ENCODE measurements around the gene PNPLA6. TPM values are rescaled to one million over a fixed set of nuclear protein-coding genes. Genes with fewer than 3 reads are reported as not detected.

The PNPLA6 gene
- polyA plus RNA-seq, 1 of the 3 experiments (the other 2 are of a cell fraction), result 90.5 TPM

- no peaks in the 10 kb centered on the region for H3K9me3 ChIP-seq
- CTCF ChIA-PET, result interaction anchor here (1.2 to 1.7 kb wide), 2 partner anchors 22 to 192 kb away, joined by 3 to 6 read pairs; no protein-coding TSS in a partner anchor
- H3K27me3 ChIP-seq (ENCODE audit: insufficient read depth), result no peaks in the 10 kb centered on the region
- H3F3A ChIP-seq (replicated peaks; ENCODE audit: insufficient read depth), result no peaks in the 10 kb centered on the region
- POLR2A ChIA-PET, result no interaction called here
- H3K4me2 ChIP-seq, result no peak overlapping the region
- H3K9ac ChIP-seq, result no peak overlapping the region
- TF ChIP-seq IRF3 (IDR thresholded peaks at IDR 0.05; ENCODE audit: low read depth, low read length) (no peak), TAF1 (IDR thresholded peaks at IDR 0.05; ENCODE audit: borderline replicate concordance, low read depth, low read length) (no peak)
- 92% methylated on average over 1 of the region's 1 CpG for WGBS (ENCODE audit: low lambda C conversion rate)
- H3K79me2 ChIP-seq (ENCODE audit: insufficient read depth), result no peaks in the 10 kb centered on the region
- no peaks in the 10 kb centered on the region for H4K20me1 ChIP-seq (ENCODE audit: insufficient read depth)
- no peak overlapping the region for H3K27ac ChIP-seq (ENCODE audit: low read depth in 2 of 2, low read length in 1 of 2)
- no peak overlapping the region for H3K4me3 ChIP-seq (ENCODE audit: low read depth in 2 of 2, low read length in 1 of 2)
- no peak overlapping the region for H2AFZ ChIP-seq (ENCODE audit: low read depth)
- no peaks in the 10 kb centered on the region for H3K9me2 ChIP-seq
- H3K36me3 ChIP-seq (replicated peaks in 1 of 2; ENCODE audit: control insufficient read depth in 1 of 2, insufficient read depth in 2 of 2, low read length in 1 of 2), result peaks cover 5 to 26% of the 10 kb centered on the region in 2 experiments
- no peak for DNase-seq
- H3K4me1 ChIP-seq (ENCODE audit: control insufficient read depth in 1 of 2, insufficient read depth in 2 of 2, low read depth in 1 of 2, low read length in 1 of 2), result no peaks in the 10 kb centered on the region; a peak in 1 of 4 replicates
These were observed 10.4 kb downstream of the PNPLA6 start for GRCh38 chr19:7545904-7546303.

- H3K27ac ChIP-seq (ENCODE audit: low read depth in 2 of 2, low read length in 1 of 2), result no peak overlapping the region
- ChIA-PET POLR2A (no interaction called here), CTCF (interaction anchor here (1.2 to 1.7 kb wide), 3 partner anchors 21 to 193 kb away, joined by 3 to 6 read pairs (median 6); no protein-coding TSS in a partner anchor)
- H4K20me1 ChIP-seq (ENCODE audit: insufficient read depth), result no peaks in the 10 kb centered on the region
- TF ChIP-seq FOSL2 (IDR thresholded peaks at IDR 0.05; ENCODE audit: borderline replicate concordance, low read depth) (no peak), YY1 (IDR thresholded peaks at IDR 0.05; ENCODE audit: low read depth) (no peak), GATA2 (CRISPR knock-in tag; IDR thresholded peaks at IDR 0.05) (no peak), REST (IDR thresholded peaks at IDR 0.05; ENCODE audit: low read depth, low read length) (no peak), TAF1 (IDR thresholded peaks at IDR 0.05; ENCODE audit: borderline replicate concordance, low read depth, low read length) (no peak), SIN3A (IDR thresholded peaks at IDR 0.05; ENCODE audit: borderline replicate concordance, low read depth, low read length) (no peak), TCF12 (IDR thresholded peaks at IDR 0.05) (no peak), RXRA (IDR thresholded peaks at IDR 0.05; ENCODE audit: borderline replicate concordance, low read depth) (no peak), IRF3 (IDR thresholded peaks at IDR 0.05; ENCODE audit: low read depth, low read length) (no peak), POLR2AphosphoS5 (IDR thresholded peaks at IDR 0.05; ENCODE audit: low read depth, low read length) (no peak), USF1 (IDR thresholded peaks at IDR 0.05; ENCODE audit: borderline replicate concordance, low read depth) (no peak), MEF2A (IDR thresholded peaks at IDR 0.05; ENCODE audit: borderline replicate concordance, low read depth) (no peak), SMC3 (IDR thresholded peaks at IDR 0.05; ENCODE audit: low read depth, low read length) (no peak)
- WGBS (ENCODE audit: low lambda C conversion rate), result 95% methylated on average over 3 of the region's 3 CpGs
- no peaks in the 10 kb centered on the region for H3K9me3 ChIP-seq
- no peaks in the 10 kb centered on the region for H3K79me2 ChIP-seq (ENCODE audit: insufficient read depth)
- DNase-seq, result no peak
- no peak overlapping the region for H3K4me3 ChIP-seq (ENCODE audit: low read depth in 2 of 2, low read length in 1 of 2)
- H3K9me2 ChIP-seq, result no peaks in the 10 kb centered on the region
- no peaks in the 10 kb centered on the region for H3K27me3 ChIP-seq (ENCODE audit: insufficient read depth)
- no peak overlapping the region for H3K4me2 ChIP-seq
- H3K9ac ChIP-seq, result no peak overlapping the region
- H3K4me1 ChIP-seq (ENCODE audit: control insufficient read depth in 1 of 2, insufficient read depth in 2 of 2, low read depth in 1 of 2, low read length in 1 of 2), result no peaks in the 10 kb centered on the region; a peak in 1 of 4 replicates
- no peak overlapping the region for H2AFZ ChIP-seq (ENCODE audit: low read depth)
- H3F3A ChIP-seq (replicated peaks; ENCODE audit: insufficient read depth), result no peaks in the 10 kb centered on the region
- H3K36me3 ChIP-seq (replicated peaks in 1 of 2; ENCODE audit: control insufficient read depth in 1 of 2, insufficient read depth in 2 of 2, low read length in 1 of 2), result peaks cover 11 to 17% of the 10 kb centered on the region in 2 experiments
These were observed 11.6 kb downstream of the PNPLA6 start for GRCh38 chr19:7547159-7547558.
